IPS-11a (cell line): ENCODE measurements around the gene CFAP99.
"Not testable (repeated sequence)": the region's sequence is repeated elsewhere in the genome, so short reads cannot be mapped to it uniquely, and the experiment has no call there.

Experiments
- H3K4me3 ChIP-seq: one replicate; pipeline ENCODE4 v1.5.1; 2013; ENCODE audit warnings: low read depth, low read length, control low read depth

Gene CFAP99

DNA sequence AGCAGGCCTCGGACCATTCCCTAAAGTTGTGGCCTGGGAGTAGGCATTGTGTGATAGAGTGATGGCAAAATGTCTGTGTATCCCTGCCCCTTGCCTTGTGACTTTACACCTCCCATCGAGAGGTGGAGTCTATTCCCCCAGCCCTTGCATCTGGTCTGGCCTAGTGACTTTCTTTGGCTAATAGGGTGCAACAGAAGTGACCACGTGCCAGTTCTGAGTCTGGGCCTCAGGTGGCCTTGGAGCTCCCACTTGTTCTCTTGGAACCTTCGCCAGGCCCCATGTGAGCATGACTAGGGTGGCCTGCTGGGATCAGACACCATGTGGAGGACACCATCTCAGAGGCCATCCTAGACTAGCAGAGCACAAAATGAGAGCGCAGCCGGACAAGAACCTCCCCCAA lies 46.3 kb downstream of the CFAP99 start:
- no peak overlapping the region for H3K4me3 ChIP-seq

DNA sequence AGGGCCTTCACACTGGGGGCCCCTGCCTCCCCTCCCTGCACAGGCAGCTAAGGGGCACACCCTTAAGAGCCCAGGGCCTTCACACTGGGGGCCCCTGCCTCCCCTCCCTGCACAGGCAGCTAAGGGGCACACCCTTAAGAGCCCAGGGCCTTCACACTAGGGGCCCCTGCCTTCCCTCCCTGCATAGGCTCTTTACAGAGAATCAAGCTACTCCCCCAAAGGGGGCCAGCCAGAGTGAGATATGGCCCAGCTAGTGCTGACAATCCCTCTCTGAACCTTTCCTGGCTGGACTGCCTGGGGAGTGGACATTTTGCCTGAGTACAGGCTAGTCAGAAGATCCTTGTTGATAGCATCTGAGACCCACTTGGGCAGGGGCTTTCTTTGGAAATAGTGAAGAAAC lies 46.8 kb downstream of the CFAP99 start:
- not testable (repeated sequence) for H3K4me3 ChIP-seq

DNA sequence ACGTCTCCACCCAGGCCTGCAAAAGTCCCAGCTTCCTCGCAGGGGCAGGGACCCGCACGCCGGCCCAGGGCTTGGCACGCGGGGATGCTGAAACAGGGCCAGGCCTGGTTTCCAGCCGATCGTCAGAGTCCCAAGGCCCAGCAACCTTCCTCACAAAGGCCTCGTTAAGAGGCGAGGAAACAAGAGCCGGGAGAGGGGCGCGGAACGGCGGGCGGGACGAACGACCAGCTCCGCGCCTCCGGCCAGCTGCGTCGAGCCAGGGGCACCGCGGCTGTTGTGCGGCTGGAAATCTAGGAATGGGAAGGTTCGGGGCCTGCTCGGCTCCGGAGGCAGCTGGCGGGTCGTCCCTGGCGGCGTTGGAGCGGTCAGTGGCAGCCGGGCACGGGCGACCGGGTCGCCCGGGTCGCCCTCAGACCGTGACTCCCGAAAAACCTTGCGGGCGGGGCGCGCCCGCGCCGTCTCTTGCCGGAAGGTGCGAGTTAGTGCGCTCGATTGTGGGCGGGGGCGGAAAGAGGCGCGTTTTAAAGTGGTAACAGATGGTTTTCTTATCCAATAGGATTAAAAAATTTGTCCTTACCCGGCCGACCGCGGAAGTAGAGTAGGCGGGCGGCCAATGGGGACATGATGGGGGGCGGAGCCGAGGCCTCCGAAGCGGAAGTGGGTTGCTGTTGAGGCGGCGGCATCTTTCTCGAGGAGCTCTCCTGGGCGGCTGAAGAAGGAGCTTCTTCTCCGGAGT lies 49.9 kb downstream of the CFAP99 start, which contains the start of gene RNF4:
Gene RNF4, plus strand, starts transcription at position 651 of the 736 bp plus-strand sequence. CDS start 21,388 bp downstream, outside the sequence.
- peak within 1 kb of the TSS; percentile 84 for H3K4me3 ChIP-seq

DNA sequence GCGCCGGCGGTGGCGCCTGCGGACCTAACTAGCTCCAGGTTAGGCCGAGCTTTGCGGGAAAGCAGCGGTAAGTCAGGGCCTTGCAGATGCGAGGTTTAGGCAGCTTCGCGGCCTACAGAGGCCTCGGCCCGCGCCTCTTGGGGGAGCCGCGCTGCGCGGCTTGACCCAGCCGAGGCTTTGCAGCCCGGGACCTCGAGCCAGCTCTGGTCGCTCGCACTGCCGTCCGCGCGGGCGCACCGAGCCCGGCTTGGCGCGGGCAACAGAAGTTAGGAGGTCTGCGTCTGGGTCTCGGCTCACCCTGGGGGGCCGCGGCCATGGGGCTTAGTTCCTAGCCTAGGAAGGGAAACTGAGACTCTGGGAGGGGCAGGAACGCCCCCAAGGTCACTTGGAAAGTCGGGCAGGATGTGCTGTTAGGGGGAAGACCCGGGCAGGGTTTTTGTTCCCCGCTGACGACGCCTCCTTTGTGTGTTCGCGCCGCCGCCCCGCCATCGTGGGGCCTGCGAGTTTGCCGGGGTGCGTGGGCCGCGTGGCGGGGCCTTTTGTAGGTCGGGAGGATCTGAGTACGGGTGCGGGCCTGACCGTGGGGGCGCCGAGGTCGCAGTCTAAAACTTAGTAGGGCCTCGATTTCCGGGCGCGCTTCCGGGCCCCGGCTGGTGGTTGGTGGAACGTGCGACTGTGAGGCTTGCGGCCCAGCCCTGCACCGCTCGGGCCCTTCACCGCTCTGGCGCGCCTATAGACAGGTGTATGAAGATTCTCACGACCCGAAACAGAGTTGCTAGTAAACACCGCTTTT lies 50.6 kb downstream of the CFAP99 start:
- peak overlapping the region; percentile 84 for H3K4me3 ChIP-seq

DNA sequence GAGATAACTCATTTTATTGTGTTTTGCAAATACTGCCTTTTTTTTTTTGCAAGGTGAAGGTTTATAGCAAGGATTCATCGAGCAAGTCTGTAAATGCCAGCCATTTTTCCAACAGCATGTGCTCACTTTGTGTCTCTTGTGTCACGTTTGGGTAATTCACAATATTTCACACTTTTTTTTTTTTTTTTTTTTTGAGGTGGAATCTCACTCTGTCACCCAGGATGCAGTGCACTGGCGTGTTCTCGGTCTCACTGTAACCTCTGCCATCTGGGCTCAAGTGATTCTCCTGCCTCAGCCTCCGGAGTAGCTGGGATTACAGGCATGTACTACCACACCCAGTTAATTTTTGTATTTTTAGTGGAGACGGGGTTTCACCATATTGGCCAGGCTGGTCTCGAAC lies 52.0 kb downstream of the CFAP99 start:
- no peak overlapping the region for H3K4me3 ChIP-seq

DNA sequence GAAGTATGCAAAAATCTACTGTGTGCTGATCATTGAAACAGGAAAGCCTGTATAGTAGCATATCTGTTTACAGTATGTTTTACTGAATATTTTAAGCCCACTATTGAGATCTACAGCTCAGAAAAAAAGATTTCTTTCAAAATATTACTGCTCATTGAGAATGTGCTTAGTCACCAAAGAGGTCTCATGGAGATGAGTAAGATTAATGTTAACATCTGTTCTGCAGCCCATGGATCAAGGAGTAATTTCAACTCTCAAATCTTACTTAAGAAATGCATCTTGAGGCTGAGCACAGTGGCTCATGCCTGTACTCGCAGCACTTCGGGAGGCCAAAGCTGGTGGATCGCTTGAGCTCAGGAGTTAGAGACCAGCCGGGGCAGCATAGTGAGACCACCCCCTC lies 53.4 kb downstream of the CFAP99 start:
- no peak overlapping the region for H3K4me3 ChIP-seq

DNA sequence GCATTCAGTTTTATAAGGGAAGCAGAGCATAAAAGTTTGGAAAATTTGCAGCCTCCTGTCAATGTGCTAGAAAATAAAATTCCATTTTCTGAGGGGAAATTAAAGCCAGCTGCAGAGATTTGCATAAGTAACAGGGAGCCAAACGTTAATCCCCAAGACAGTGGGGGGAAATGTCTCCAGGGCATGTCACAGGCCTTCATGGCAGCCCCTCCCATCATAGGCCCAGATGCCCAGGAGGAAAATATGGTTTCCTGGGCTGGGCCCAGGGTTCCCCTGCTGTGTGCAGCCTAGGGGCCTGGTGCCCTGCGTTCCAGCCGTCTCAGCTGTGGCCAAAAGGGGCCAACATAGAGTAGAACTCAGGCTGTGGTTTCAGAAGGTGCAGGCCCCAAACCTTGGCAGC lies 59.5 kb downstream of the CFAP99 start:
- H3K4me3 ChIP-seq, result no peak overlapping the region

DNA sequence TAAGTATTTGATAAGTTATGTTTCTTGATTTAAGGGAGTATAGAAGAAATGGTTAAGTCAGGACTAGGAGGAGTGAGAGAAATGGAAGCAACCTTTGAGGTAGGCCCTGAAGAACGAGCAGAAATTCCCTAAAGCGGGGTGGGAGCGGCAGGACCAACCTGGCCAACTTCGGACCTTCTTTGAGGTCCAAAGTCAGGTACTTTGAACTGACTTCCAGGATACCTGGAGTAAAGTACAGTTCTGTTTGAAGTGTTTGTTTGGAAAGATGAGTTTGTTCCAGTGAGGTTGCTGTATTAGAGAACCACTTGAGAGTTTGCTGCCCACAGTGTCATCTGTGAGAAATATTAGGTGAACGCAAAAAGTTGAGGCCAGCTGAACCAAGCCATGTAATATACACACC lies 61.9 kb downstream of the CFAP99 start:
- H3K4me3 ChIP-seq, result no peak overlapping the region

DNA sequence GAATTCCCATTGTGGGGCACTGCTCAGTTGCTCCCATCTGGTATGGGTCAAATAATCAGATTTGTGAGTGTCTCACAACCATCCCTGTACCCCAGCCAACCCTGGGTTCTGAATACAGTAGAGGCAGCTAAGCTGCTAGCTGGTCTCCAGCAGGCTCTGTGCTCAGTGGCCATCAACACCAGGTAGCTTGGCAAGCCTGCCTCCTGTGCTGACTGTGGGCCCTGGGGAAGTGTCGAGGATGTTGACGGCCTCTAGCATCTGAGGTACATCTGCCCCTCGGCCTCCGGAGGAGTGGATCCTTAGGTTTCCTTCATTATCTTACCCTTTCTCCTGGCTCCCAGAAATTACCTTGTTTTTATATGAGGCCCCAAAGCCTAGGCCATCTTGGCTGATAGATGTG lies 63.4 kb downstream of the CFAP99 start:
- H3K4me3 ChIP-seq, result no peak overlapping the region

DNA sequence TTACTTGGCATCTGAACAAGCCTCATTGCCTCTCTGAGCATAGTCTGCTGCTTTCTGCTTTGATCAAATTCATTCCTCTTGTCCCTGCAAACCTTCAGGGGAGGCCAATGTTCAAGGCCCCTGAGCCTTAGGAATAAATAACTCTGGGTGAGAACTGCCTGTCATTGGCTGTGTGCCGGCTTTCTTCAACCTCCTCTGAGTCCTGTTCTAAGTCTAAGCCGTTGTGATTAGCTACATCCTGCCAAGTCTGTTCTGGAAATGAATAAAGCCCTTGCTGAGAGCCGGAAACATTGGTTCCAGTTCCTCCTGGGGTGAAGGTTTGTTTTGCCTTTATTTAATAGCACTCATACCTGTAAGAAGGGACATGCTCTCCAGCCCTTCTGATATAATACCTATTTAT lies 63.9 kb downstream of the CFAP99 start:
- H3K4me3 ChIP-seq, result no peak overlapping the region

DNA sequence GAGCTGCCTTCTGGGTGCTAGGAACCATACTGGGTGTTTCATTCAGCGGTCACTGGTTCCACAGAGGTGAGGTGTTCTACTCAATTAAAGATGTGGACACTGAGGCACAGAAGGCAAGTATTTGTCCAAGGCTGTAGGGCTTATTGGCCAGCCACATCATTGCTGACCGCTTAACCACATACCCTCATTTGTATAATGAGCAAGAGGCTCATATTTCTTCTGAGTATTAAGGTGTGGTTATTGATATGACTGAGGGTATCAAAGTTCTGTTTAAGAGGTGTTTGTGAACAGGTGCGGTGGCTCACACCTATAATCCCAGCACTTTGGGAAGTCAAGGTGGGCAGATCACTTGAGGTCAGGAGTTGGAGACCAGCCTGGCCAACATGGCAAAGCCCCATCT lies 64.5 kb downstream of the CFAP99 start:
- no peak overlapping the region for H3K4me3 ChIP-seq

DNA sequence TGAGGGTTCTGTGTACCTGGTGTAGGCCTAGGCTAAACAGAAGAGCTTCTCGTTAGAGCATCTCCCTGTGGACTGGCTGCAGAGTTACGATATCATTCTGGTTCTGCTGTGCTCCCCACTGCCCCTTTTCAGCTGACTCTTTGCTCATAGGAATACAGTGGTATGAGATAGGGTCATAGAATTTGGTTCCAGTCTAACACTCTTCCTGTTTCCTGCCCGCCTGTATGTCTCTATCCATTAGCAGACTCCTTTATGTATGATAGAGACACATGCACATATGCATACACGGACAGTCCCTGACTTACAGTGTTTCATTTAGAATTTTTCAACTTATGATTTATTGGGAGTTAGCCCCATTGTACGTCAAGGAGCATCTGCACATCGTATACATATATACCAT lies 65.4 kb downstream of the CFAP99 start:
- no peak overlapping the region for H3K4me3 ChIP-seq

DNA sequence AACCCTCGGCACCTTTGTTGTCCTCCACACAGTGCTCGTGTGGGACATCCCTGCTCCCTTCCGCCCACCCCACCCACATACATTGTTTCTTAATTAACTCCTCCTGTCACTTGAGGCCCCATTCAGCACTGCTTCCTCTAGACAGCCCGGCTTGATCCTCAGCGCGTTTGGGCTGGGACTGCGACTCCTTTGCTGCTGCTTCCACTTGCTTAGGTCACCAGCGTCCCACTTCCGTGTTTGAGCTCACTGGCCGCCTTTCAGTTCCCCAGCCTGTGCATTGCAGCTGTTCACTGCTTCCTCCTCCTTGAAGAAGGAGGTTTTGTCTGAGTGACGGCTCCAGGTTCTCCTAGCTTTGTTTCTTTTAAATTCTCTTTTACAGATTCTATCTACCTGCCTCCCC lies 66.2 kb downstream of the CFAP99 start:
- no peak overlapping the region for H3K4me3 ChIP-seq

DNA sequence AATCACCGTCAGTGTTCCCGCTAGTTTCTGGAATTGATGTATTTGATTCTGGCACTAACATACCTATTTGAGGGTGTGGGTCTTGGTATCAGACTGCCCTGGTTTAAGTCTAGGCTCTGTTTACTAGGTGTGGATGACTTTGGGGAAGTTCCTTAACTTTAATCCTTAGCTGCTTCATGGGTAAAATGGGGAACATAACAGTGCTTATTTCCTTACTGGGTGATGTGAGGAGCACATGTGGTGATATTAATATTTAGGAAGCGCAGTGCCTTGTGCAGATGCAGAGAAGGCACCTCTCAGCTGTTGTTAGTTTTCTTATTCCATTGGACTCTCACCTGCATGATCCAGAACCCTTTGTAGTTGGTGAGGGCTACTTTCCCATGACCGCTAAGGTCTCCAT lies 67.2 kb downstream of the CFAP99 start:
- no peak overlapping the region for H3K4me3 ChIP-seq

DNA sequence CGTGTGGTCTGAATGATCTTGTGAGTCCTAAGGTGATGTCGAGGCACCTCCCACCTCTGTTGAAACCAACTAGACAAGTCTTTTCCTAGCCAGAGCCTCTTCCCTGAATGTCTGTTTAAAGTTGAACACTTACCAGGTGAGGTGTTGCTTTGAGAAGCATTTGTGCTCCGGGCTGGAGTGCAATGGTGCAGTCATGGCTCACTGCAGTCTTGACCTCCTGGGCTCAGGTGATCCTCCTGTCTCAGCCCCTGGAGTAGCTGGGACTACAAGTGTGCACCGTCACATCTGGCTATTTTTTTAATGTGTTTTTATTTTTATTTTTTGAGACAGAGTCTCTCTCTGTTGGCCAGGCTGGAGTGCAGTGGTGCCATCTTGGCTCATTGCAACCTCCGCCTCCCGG lies 68.2 kb downstream of the CFAP99 start:
- H3K4me3 ChIP-seq, result no peak overlapping the region

DNA sequence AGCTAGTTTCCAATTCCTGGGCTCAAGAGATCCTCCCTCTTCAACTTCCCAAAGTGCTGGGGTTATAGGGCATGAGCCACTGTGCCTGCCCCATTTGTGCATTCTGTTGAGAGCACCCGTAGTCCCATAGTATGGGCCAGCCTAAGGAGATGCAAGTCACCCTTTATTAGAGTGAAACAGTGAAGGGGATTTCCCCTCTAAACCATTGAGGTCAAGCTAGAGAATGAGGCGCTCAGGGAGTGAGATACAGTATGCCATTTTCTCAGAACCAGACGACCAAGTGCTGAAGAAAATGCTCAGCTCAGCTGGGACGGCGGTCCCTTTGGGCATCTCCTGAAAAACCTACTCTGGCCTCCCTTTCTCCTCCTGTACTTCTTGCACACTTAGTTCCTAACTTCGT lies 68.9 kb downstream of the CFAP99 start:
- no peak overlapping the region for H3K4me3 ChIP-seq

DNA sequence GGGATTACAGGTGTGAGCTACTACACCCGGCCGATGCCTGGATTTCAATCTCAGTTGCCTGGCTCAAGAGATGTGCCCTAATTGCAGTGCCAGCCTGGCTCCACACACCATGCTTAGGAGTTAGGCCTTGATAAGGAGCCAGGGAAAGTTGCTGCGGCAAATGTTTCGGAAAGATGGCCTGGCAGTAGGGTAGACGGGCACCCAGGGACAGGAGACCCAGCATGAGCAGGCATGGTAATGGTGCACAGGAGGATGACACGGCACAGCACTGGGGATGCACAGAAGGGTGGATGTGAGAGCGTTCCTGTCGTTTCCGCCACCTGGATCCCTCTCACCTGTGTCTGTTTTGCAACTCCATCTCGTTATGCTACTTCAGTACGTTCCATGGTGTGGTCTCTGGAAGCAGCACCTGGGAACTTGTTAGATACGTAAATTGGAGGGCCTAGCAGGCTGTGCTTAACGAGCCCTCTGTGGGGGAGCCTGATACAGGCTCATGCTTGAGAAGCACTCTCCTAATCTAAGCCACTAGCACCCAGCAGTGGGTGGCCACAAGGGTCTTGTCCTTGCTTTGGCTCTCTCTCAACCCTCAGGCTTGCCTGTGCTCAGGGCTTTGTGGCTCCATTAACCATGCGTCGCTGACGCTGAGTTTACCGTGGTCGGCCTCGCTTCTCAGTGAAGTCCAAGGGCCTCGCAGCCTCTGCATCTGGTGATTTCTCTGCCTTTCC lies 70.5 kb downstream of the CFAP99 start:
- no peak overlapping the region for H3K4me3 ChIP-seq

DNA sequence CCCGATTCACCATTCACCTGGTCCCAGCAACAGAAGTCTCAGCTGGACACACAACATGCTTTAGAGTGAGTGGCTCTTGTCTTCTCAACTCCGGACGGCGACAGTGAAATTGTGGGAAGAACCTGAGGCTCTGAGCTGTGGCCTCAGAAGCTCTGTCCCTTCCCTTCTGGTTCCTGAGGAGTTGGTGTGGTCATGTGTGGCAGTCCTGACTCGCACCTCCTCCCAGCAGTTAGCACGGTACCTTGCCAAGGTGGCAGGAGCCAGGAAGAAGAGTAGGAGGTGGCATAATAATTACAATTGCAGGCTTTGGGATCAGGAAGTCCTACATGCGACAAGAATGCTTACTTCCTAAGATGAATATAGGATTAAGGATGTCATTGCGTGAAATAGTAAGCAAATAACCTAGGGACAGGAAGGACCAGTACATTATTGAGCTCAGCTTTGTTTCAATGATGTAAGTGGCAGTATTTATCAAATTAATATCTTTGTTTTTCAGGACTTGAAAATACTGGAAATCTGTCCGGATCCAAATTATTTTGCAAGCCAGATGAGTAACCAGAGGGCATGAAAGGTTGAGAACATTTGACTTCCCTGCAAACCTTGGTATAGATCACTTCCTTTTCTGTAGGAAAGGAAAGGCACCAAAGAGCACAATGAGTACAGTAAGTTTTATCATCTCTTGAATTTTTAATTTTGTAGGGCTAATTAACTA lies 71.2 kb downstream of the CFAP99 start:
- H3K4me3 ChIP-seq, result no peak overlapping the region

DNA sequence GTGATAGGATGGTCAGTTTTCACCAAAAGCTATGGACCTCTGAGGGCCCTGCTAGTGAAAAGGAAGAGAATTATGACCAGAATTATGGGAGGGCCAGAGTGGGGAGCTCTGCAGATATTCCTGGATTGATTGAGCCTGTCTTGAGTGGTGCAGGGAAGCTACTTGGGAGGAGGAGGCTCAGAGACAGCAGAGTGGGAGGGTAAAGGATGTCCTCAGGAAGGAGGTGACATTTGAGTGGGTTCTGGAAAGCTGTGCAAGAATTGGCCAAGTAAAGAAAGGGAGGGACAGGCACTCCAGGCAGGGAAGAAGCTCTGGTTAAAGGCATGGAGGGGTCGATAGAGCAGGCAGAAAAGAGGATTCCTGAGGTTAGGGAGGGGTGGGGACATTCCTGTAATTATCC lies 74.2 kb downstream of the CFAP99 start:
- no peak overlapping the region for H3K4me3 ChIP-seq

DNA sequence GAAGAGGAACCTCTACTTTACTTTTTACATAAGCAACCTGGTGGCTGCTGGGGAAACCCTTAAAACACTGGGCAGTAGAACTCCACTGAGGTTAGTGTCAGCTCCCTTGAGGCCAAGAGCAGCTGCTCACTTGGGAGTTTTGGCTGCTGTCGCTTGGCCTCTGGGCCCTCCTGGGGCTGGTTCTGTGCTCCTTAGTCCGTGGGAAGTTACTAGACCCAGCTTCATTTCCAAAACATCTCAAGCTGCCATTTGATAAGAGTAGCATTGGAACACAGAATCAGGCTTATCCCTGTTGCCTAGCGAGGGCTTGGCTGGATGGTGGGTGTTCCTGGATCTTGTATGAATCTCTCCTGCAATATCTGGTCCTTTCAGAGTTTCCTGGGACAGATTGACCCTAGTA lies 76.2 kb downstream of the CFAP99 start:
- no peak overlapping the region for H3K4me3 ChIP-seq

DNA sequence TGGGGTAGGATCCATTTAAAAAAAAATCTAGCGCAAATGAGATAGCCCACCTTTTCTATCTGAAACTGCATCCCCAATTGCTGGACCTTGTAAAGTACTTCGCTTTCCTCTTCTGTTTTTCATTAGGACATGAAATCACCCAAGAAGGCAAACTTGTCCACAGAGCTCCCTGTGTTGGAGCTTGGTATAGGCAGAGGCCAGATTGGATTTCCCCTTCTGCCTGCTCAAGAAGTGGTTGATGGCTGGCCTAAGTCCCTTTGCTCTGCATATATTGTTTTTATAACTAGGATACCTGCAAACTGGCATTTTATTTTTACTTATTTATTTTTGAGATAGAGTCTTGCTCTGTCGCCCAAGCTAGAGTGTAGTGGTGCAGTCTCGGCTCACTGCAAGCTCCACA lies 78.6 kb downstream of the CFAP99 start:
- H3K4me3 ChIP-seq, result no peak overlapping the region
